ENCODE data around the gene MACROD2. TPM values are rescaled to one million over a fixed set of nuclear protein-coding genes. Genes with fewer than 3 reads are reported as not detected.

MACROD2 gene
- total and polyA plus RNA-seq, 9 donors = 2.0 to 4.9 (median 3.1) TPM

GRCh38 chr20:14288341-14289330, 293.3 kb downstream of the MACROD2 start:
- DNase-seq = no peak
- H3K9me3 ChIP-seq (replicated peaks; ENCODE audit: control insufficient read depth, low read depth, low read length) = no peaks in the 10 kb centered on the region
- H3K4me1 ChIP-seq (ENCODE audit: control insufficient read depth, insufficient read depth, low read length) = no peaks in the 10 kb centered on the region
- no CpG with 5 or more reads among the region's 3 CpGs for WGBS (ENCODE audit: insufficient coverage)
- H3K36me3 ChIP-seq (ENCODE audit: control insufficient read depth, insufficient read depth, low read length) = no peaks in the 10 kb centered on the region
- no peak overlapping the region for H3K27ac ChIP-seq (ENCODE audit: low read length)
- no peak overlapping the region for H3K4me3 ChIP-seq (ENCODE audit: low read length)
- no peaks in the 10 kb centered on the region for H3K27me3 ChIP-seq (ENCODE audit: control insufficient read depth, insufficient read depth, low read length)

- no peak for DNase-seq
Observed at GRCh38 chr20:14291502-14291901, 296.2 kb downstream of the MACROD2 start.

GRCh38 chr20:14295238-14295637, 299.9 kb downstream of the MACROD2 start:
- H3K27me3 ChIP-seq (ENCODE audit: control insufficient read depth, insufficient read depth, low read length) = no peaks in the 10 kb centered on the region
- H3K9me3 ChIP-seq (replicated peaks; ENCODE audit: control insufficient read depth, low read depth, low read length) = no peaks in the 10 kb centered on the region
- 31% methylated on average over 1 of the region's 2 CpGs for WGBS (ENCODE audit: insufficient coverage)
- no peaks in the 10 kb centered on the region for H3K36me3 ChIP-seq (ENCODE audit: control insufficient read depth, insufficient read depth, low read length)
- DNase-seq = peak; percentile 45
- H3K4me3 ChIP-seq (ENCODE audit: low read length) = no peak overlapping the region
- no peak overlapping the region for H3K27ac ChIP-seq (ENCODE audit: low read length)
- H3K4me1 ChIP-seq (ENCODE audit: control insufficient read depth, insufficient read depth, low read length) = no peaks in the 10 kb centered on the region

More at GRCh38 chr20:14291502-14291901, 296.2 kb downstream of the MACROD2 start:
- Histone ChIP-seq H3K36me3 (ENCODE audit: control insufficient read depth, insufficient read depth, low read length) (no peaks in the 10 kb centered on the region), H3K9me3 (replicated peaks; ENCODE audit: control insufficient read depth, low read depth, low read length) (no peaks in the 10 kb centered on the region), H3K4me1 (ENCODE audit: control insufficient read depth, insufficient read depth, low read length) (no peaks in the 10 kb centered on the region), H3K27me3 (ENCODE audit: control insufficient read depth, insufficient read depth, low read length) (no peaks in the 10 kb centered on the region), H3K27ac (ENCODE audit: low read length) (no peak overlapping the region), H3K4me3 (ENCODE audit: low read length) (no peak overlapping the region)
- no CpG with 5 or more reads among the region's 1 CpG for WGBS (ENCODE audit: insufficient coverage)

- H3K4me1 ChIP-seq (ENCODE audit: control insufficient read depth, insufficient read depth, low read length) = no peaks in the 10 kb centered on the region
- no CpG with 5 or more reads among the region's 3 CpGs for WGBS (ENCODE audit: insufficient coverage)
Observed at GRCh38 chr20:14295770-14296309, 300.5 kb downstream of the MACROD2 start.

GRCh38 chr20:14299831-14300230, 304.5 kb downstream of the MACROD2 start:
- Histone ChIP-seq H3K4me3 (ENCODE audit: low read length) (no peak overlapping the region), H3K4me1 (ENCODE audit: control insufficient read depth, insufficient read depth, low read length) (no peaks in the 10 kb centered on the region), H3K27ac (ENCODE audit: low read length) (no peak overlapping the region), H3K36me3 (ENCODE audit: control insufficient read depth, insufficient read depth, low read length) (no peaks in the 10 kb centered on the region), H3K9me3 (replicated peaks; ENCODE audit: control insufficient read depth, low read depth, low read length) (no peaks in the 10 kb centered on the region), H3K27me3 (ENCODE audit: control insufficient read depth, insufficient read depth, low read length) (no peaks in the 10 kb centered on the region)
- DNase-seq = no peak
- no CpG with 5 or more reads among the region's 4 CpGs for WGBS (ENCODE audit: insufficient coverage)

More at GRCh38 chr20:14295770-14296309, 300.5 kb downstream of the MACROD2 start:
- no peaks in the 10 kb centered on the region for H3K27me3 ChIP-seq (ENCODE audit: control insufficient read depth, insufficient read depth, low read length)
- H3K27ac ChIP-seq (ENCODE audit: low read length) = no peak overlapping the region
- H3K4me3 ChIP-seq (ENCODE audit: low read length) = no peak overlapping the region
- no peak for DNase-seq
- H3K9me3 ChIP-seq (replicated peaks; ENCODE audit: control insufficient read depth, low read depth, low read length) = no peaks in the 10 kb centered on the region
- no peaks in the 10 kb centered on the region for H3K36me3 ChIP-seq (ENCODE audit: control insufficient read depth, insufficient read depth, low read length)

GRCh38 chr20:14303106-14303505, 307.8 kb downstream of the MACROD2 start:
- Histone ChIP-seq H3K9me3 (replicated peaks; ENCODE audit: control insufficient read depth, low read depth, low read length) (no peaks in the 10 kb centered on the region), H3K4me1 (ENCODE audit: control insufficient read depth, insufficient read depth, low read length) (no peaks in the 10 kb centered on the region), H3K36me3 (ENCODE audit: control insufficient read depth, insufficient read depth, low read length) (no peaks in the 10 kb centered on the region), H3K4me3 (ENCODE audit: low read length) (no peak overlapping the region), H3K27me3 (ENCODE audit: control insufficient read depth, insufficient read depth, low read length) (no peaks in the 10 kb centered on the region), H3K27ac (ENCODE audit: low read length) (no peak overlapping the region)
- WGBS (ENCODE audit: insufficient coverage) = 90% methylated on average over 1 of the region's 6 CpGs
- no peak for DNase-seq

GRCh38 chr20:14303651-14304050, 308.3 kb downstream of the MACROD2 start:
- no peaks in the 10 kb centered on the region for H3K27me3 ChIP-seq (ENCODE audit: control insufficient read depth, insufficient read depth, low read length)
- no peaks in the 10 kb centered on the region for H3K4me1 ChIP-seq (ENCODE audit: control insufficient read depth, insufficient read depth, low read length)
- no peak overlapping the region for H3K27ac ChIP-seq (ENCODE audit: low read length)
- H3K36me3 ChIP-seq (ENCODE audit: control insufficient read depth, insufficient read depth, low read length) = no peaks in the 10 kb centered on the region
- no peak overlapping the region for H3K4me3 ChIP-seq (ENCODE audit: low read length)
- H3K9me3 ChIP-seq (replicated peaks; ENCODE audit: control insufficient read depth, low read depth, low read length) = no peaks in the 10 kb centered on the region
- DNase-seq = no peak

GRCh38 chr20:14304472-14304871, 309.2 kb downstream of the MACROD2 start:
- no peak overlapping the region for H3K4me3 ChIP-seq (ENCODE audit: low read length)
- no peak for DNase-seq
- H3K36me3 ChIP-seq (ENCODE audit: control insufficient read depth, insufficient read depth, low read length) = no peaks in the 10 kb centered on the region
- WGBS (ENCODE audit: insufficient coverage) = no CpG with 5 or more reads among the region's 1 CpG
- no peaks in the 10 kb centered on the region for H3K4me1 ChIP-seq (ENCODE audit: control insufficient read depth, insufficient read depth, low read length)
- no peaks in the 10 kb centered on the region for H3K9me3 ChIP-seq (replicated peaks; ENCODE audit: control insufficient read depth, low read depth, low read length)
- no peak overlapping the region for H3K27ac ChIP-seq (ENCODE audit: low read length)
- no peaks in the 10 kb centered on the region for H3K27me3 ChIP-seq (ENCODE audit: control insufficient read depth, insufficient read depth, low read length)

- H3K36me3 ChIP-seq (ENCODE audit: control insufficient read depth, insufficient read depth, low read length) = no peaks in the 10 kb centered on the region
- H3K27me3 ChIP-seq (ENCODE audit: control insufficient read depth, insufficient read depth, low read length) = no peaks in the 10 kb centered on the region
- no peak overlapping the region for H3K4me3 ChIP-seq (ENCODE audit: low read length)
- H3K27ac ChIP-seq (ENCODE audit: low read length) = no peak overlapping the region
- DNase-seq = no peak
- H3K4me1 ChIP-seq (ENCODE audit: control insufficient read depth, insufficient read depth, low read length) = no peaks in the 10 kb centered on the region
- no peaks in the 10 kb centered on the region for H3K9me3 ChIP-seq (replicated peaks; ENCODE audit: control insufficient read depth, low read depth, low read length)
- WGBS (ENCODE audit: insufficient coverage) = no CpG with 5 or more reads among the region's 2 CpGs
Observed at GRCh38 chr20:14307956-14308355, 312.6 kb downstream of the MACROD2 start.

GRCh38 chr20:14310977-14311627, 315.8 kb downstream of the MACROD2 start:
- no peak for DNase-seq
- H3K4me1 ChIP-seq (ENCODE audit: control insufficient read depth, insufficient read depth, low read length) = no peaks in the 10 kb centered on the region
- no peak overlapping the region for H3K27ac ChIP-seq (ENCODE audit: low read length)
- WGBS (ENCODE audit: insufficient coverage) = no CpG with 5 or more reads among the region's 5 CpGs
- no peaks in the 10 kb centered on the region for H3K36me3 ChIP-seq (ENCODE audit: control insufficient read depth, insufficient read depth, low read length)
- no peak overlapping the region for H3K4me3 ChIP-seq (ENCODE audit: low read length)
- no peaks in the 10 kb centered on the region for H3K9me3 ChIP-seq (replicated peaks; ENCODE audit: control insufficient read depth, low read depth, low read length)
- no peaks in the 10 kb centered on the region for H3K27me3 ChIP-seq (ENCODE audit: control insufficient read depth, insufficient read depth, low read length)
